ENCODE measurements around the gene TAF13.

DNA sequence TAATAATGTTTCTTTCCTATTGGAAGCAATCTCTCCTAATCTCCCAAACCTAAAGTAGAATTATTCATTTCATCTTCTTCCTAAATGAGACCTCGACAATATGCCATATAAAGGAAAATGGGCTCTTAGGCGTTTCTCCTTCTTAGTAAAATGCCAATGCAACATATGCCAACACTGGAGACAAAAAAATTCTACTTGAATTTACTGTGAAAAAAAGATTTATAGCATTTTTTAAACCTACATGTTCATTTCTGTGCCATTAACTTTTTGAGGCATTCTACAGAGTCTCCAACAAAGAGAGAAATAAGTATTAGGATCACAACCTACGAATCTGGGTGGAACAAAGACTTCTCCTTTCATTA lies 35.2 kb downstream of the TAF13 start:
- TF ChIP-seq CTCF (IDR thresholded peaks at IDR 0.05; ENCODE audit: poor library complexity, severe bottlenecking) (no peak), EZH2 (IDR thresholded peaks at IDR 0.05; ENCODE audit: borderline replicate concordance, insufficient read depth, low read length, poor library complexity, severe bottlenecking) (no peak), EP300 (conservative IDR thresholded peaks at IDR 0.05; ENCODE audit: poor library complexity, severe bottlenecking) (no peak)

All from neural cell (in vitro differentiated cells).